GM12892 (cell line): Measurements from ENCODE around the gene KIAA0753.

Experiments
- DNase-seq: peaks from one replicate; pipeline ENCODE4 v3.0.0; 2011; ENCODE audit not compliant: insufficient read length
- FAIRE-seq: peaks from 2 replicates; lab custom pipeline; 2011; peaks lifted over from hg19 to GRCh38; lab: Jason Lieb, UNC
- POLR2A ChIP-seq: IDR thresholded peaks from 2 replicates; pipeline ENCODE4 v1.6.1; 2011; ENCODE audit warnings: low read depth, low read length, control low read depth
- POLR2AphosphoS5 ChIP-seq: IDR thresholded peaks from 2 replicates; pipeline ENCODE4 v1.6.1; 2011; ENCODE audit warnings: low read depth, low read length, control low read depth
- TAF1 ChIP-seq: IDR thresholded peaks from 2 replicates; pipeline ENCODE4 v1.6.1; 2011; ENCODE audit warnings: low read depth, mild to moderate bottlenecking, control low read depth, low read length, borderline replicate concordance

Gene KIAA0753

GRCh38 chr17:6558932-6559752, 81.4 kb downstream of the KIAA0753 start:
- TF ChIP-seq POLR2A (no peak), TAF1 (no peak), POLR2AphosphoS5 (no peak)
- no peak for DNase-seq
- FAIRE-seq = no peak

- no peak for FAIRE-seq
Measured at GRCh38 chr17:6558276-6558675, 82.2 kb downstream of the KIAA0753 start.

GRCh38 chr17:6557040-6557438, 83.5 kb downstream of the KIAA0753 start:
- FAIRE-seq (no peak), DNase-seq (no peak)
- no peak for TF ChIP-seq TAF1
- TF ChIP-seq POLR2A = no peak
- TF ChIP-seq POLR2AphosphoS5 = no peak

More at GRCh38 chr17:6558276-6558675, 82.2 kb downstream of the KIAA0753 start:
- no peak for DNase-seq
- no peak for TF ChIP-seq POLR2A

GRCh38 chr17:6556121-6557039, 84.1 kb downstream of the KIAA0753 start, which contains the start of gene PITPNM3:
PITPNM3 (minus strand) TSS chr17:6556555; CDS start chr17:6556406, 149 bp downstream.
- DNase-seq = no peak
- TF ChIP-seq POLR2A (no peak), POLR2AphosphoS5 (no peak), TAF1 (no peak)
- FAIRE-seq = no peak

- DNase-seq (no peak), FAIRE-seq (no peak)
- no peak for TF ChIP-seq TAF1
- no peak for TF ChIP-seq POLR2A
- no peak for TF ChIP-seq POLR2AphosphoS5
Measured at GRCh38 chr17:6555331-6556120, 85.0 kb downstream of the KIAA0753 start.

- no peak for FAIRE-seq
- TF ChIP-seq POLR2A (no peak), TAF1 (no peak), POLR2AphosphoS5 (no peak)
- DNase-seq = no peak
Measured at GRCh38 chr17:6554871-6555330, 85.6 kb downstream of the KIAA0753 start.

- no peak for DNase-seq
- FAIRE-seq = no peak
- TF ChIP-seq POLR2A (no peak), TAF1 (no peak), POLR2AphosphoS5 (no peak)
Measured at GRCh38 chr17:6554342-6554741, 86.2 kb downstream of the KIAA0753 start.

- FAIRE-seq = no peak
- no peak for DNase-seq
- no peak for TF ChIP-seq POLR2A
- TF ChIP-seq TAF1 = no peak
- no peak for TF ChIP-seq POLR2AphosphoS5
Measured at GRCh38 chr17:6551869-6552531, 88.5 kb downstream of the KIAA0753 start.

- DNase-seq = no peak
- TF ChIP-seq POLR2A = no peak
- TF ChIP-seq POLR2AphosphoS5 = no peak
- TF ChIP-seq TAF1 = no peak
- FAIRE-seq = no peak
Measured at GRCh38 chr17:6551356-6551755, 89.2 kb downstream of the KIAA0753 start.

- FAIRE-seq = no peak
- DNase-seq = no peak
Measured at GRCh38 chr17:6549384-6550036, 91.0 kb downstream of the KIAA0753 start.

More at GRCh38 chr17:6549384-6550036, 91.0 kb downstream of the KIAA0753 start:
- TF ChIP-seq POLR2A (no peak), TAF1 (no peak), POLR2AphosphoS5 (no peak)
